Head of caudate nucleus (tissue), 42 donors: ENCODE results near the gene APOBEC3A.
A peak's percentile ranks its signal among the peaks of the same experiment; 100 is the strongest.
"Not testable (repeated sequence)": the region's sequence is repeated elsewhere in the genome, so short reads cannot be mapped to it uniquely, and the experiment has no call there.

ENCODE experiments used
- DNase-seq, 42 donors: peaks; one replicate each; pipeline versions ENCODE4 v3.0.0 to v3.0.0-alpha.2; 2020 to 2021; ENCODE audit warnings: mixed read lengths in 7 of 42
- intact Hi-C: fragments of 100-400 bp; cut with DNase I; formaldehyde crosslinking; loops from one replicate; pipeline ENCODE4 v1.15.0; 2022

APOBEC3A gene

GRCh38 chr22:38972558-38972957 is 15.1 kb downstream of the APOBEC3A start:
- intact Hi-C loops = no loop called here
- DNase-seq = no peak

GRCh38 chr22:38973289-38974169 is 16.1 kb downstream of the APOBEC3A start:
- peak in 29 of 42 donors; percentile 8 to 77 (median 35) for DNase-seq
- intact Hi-C loops = no loop called here

- DNase-seq = no peak
- intact Hi-C loops = no loop called here
These were observed 16.9 kb downstream of the APOBEC3A start for GRCh38 chr22:38974170-38974825.

- no peak for DNase-seq
- intact Hi-C loops = no loop called here
These were observed 17.4 kb downstream of the APOBEC3A start for GRCh38 chr22:38974826-38975175.

GRCh38 chr22:38977289-38977688 is 19.9 kb downstream of the APOBEC3A start:
- intact Hi-C loops, DNase-seq: not testable (repeated sequence)

- DNase-seq, intact Hi-C loops: not testable (repeated sequence)
These were observed 23.2 kb downstream of the APOBEC3A start for GRCh38 chr22:38980587-38980986.

- DNase-seq = peak in 13 of 42 donors; percentile 11 to 50 (median 29)
- intact Hi-C loops = no loop called here
These were observed 23.9 kb downstream of the APOBEC3A start for GRCh38 chr22:38981005-38981991.

GRCh38 chr22:38981992-38982927 is 24.9 kb downstream of the APOBEC3A start, which contains the start of gene APOBEC3B:
APOBEC3B (plus strand) TSS chr22:38982347; CDS start chr22:38982454, 107 bp downstream.
- DNase-seq = peak in 40 of 42 donors; percentile 13 to 85 (median 54)
- intact Hi-C loops = no loop called here

GRCh38 chr22:38984224-38984623 is 26.8 kb downstream of the APOBEC3A start:
- no peak for DNase-seq
- intact Hi-C loops = no loop called here

GRCh38 chr22:38984784-38985757 is 27.7 kb downstream of the APOBEC3A start:
- intact Hi-C loops, DNase-seq: not testable (repeated sequence)

GRCh38 chr22:38986629-38987028 is 29.2 kb downstream of the APOBEC3A start:
- intact Hi-C loops = no loop called here
- DNase-seq = no peak

GRCh38 chr22:38987171-38987895 is 29.9 kb downstream of the APOBEC3A start:
- peak in 3 of 42 donors; percentile 17 to 31 (median 27) for DNase-seq
- intact Hi-C loops = no loop called here

GRCh38 chr22:38989466-38989865 is 32.1 kb downstream of the APOBEC3A start:
- no peak for DNase-seq
- intact Hi-C loops = no loop called here

GRCh38 chr22:38992871-38993371 is 35.5 kb downstream of the APOBEC3A start:
- DNase-seq, intact Hi-C loops: not testable (repeated sequence)

GRCh38 chr22:38996105-38996504 is 38.7 kb downstream of the APOBEC3A start:
- intact Hi-C loops = no loop called here
- no peak for DNase-seq

- DNase-seq = no peak
- intact Hi-C loops = no loop called here
These were observed 40.1 kb downstream of the APOBEC3A start for GRCh38 chr22:38997518-38997917.
